Lung (tissue), 12 donors: ENCODE measurements around the gene HBG1. TPM values are rescaled to one million over a fixed set of nuclear protein-coding genes. Genes with fewer than 3 reads are reported as not detected.

ENCODE experiments used
- ATAC-seq: fragments of 200-7000 bp; cut with Tn5 transposase; one replicate; pipeline ENCODE4 v1.9.1; 2020; ENCODE audit warnings: moderate number of reproducible peaks; ENCODE audit not compliant: insufficient read depth, low FRiP score
- DNase-seq, 3 donors: peaks; one replicate each; pipeline ENCODE4 v3.0.0-alpha.2; 2013 to 2017
- H3K27ac ChIP-seq, 2 donors: one replicate each; pipeline ENCODE4 v1.5.1; 2013; ENCODE audit warnings: mild to moderate bottlenecking in 2 of 2, moderate library complexity in 2 of 2, control low read depth in 1 of 2, inconsistent platforms in 1 of 2, low read depth in 1 of 2, low read length in 1 of 2
- H3K27me3 ChIP-seq, 3 donors: one replicate each; pipeline ENCODE4 v1.5.1; 2013; ENCODE audit warnings: low read length in 2 of 3; ENCODE audit not compliant: control insufficient read depth in 3 of 3, insufficient read depth in 3 of 3
- H3K36me3 ChIP-seq, 4 donors: one replicate each; pipeline ENCODE4 v1.5.1; 2013; ENCODE audit warnings: low read length in 4 of 4, mild to moderate bottlenecking in 1 of 4, moderate library complexity in 1 of 4; ENCODE audit not compliant: control insufficient read depth in 4 of 4, insufficient read depth in 4 of 4
- H3K4me1 ChIP-seq, 5 donors: one replicate each; pipeline ENCODE4 v1.5.1; 2013; ENCODE audit warnings: low read length in 5 of 5, mild to moderate bottlenecking in 2 of 5, moderate library complexity in 1 of 5; ENCODE audit not compliant: control insufficient read depth in 5 of 5, insufficient read depth in 5 of 5
- H3K4me3 ChIP-seq: one replicate; pipeline ENCODE4 v1.5.1; 2013; ENCODE audit warnings: mild to moderate bottlenecking, control low read depth, moderate library complexity
- H3K9ac ChIP-seq, 2 donors: one replicate each; pipeline ENCODE4 v1.5.1; 2013; ENCODE audit warnings: low read length in 2 of 2, control low read depth in 1 of 2; ENCODE audit not compliant: insufficient read depth in 1 of 2
- H3K9me3 ChIP-seq, 4 donors: one replicate each; pipeline ENCODE4 v1.5.1; 2013; ENCODE audit warnings: low read length in 3 of 4, mild to moderate bottlenecking in 1 of 4, moderate library complexity in 1 of 4; ENCODE audit not compliant: control insufficient read depth in 4 of 4, insufficient read depth in 3 of 4
- CTCF ChIP-seq: IDR thresholded peaks from 2 replicates; pipeline ENCODE4 v1.5.1; 2012; ENCODE audit warnings: mild to moderate bottlenecking; ENCODE audit errors: control extremely low read depth, extremely low read depth
- WGBS, 2 donors: extraction: QIAGEN DNeasy Blood & Tissue Kit; methylation state at CpG; one replicate each; pipeline ENCODE4 v1.1.7; 2013; 5-methylcytosine and 5-hydroxymethylcytosine counted together
- polyA plus RNA-seq, 2 donors: library from polyadenylated mRNA; stranded (reverse); fragments of 200-250 nt; gene quantifications; one replicate each; pipeline ENCODE4 v1.2.1, GENCODE V29; 2013
- total RNA-seq, 2 donors: library from RNA; depleted of rRNA in 1 of 2; stranded (reverse); fragments of >200 nt in 1 of 2; gene quantifications; one replicate each; pipeline ENCODE4 v1.2.1, GENCODE V29; 2014 to 2021
- donor health status: control.
- donor health status: control.
- donor health status: Bipolar disorder and iron deficiency.
- donor health status: healthy.
- donor health status: DM: yes; HTN: yes; CAD: no.

Gene HBG1
- total and polyA plus RNA-seq, 4 donors: 0.56 to 60.9 (median 1.6) TPM; not detected in 1

DNA sequence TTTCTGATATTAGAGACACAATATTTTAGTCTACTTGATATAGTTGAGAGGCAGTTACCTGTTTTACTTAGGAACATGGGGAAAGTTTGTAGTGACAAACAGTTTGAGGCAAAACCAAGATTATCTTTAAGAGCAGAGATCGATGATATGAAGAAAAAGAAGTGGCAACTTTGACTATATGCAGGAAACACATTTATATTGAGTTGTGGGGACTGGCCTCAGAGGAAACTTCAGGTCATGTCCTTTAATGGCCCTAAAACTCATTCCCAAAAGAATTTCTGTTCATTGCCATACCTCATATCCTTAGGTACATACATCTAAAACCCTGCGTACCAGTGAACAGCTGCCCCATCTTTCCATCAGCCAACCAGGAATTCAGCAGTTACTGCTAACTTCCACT is 4.5 kb downstream of the HBG1 start:
- Histone ChIP-seq H3K27ac (no peak overlapping the region), H3K36me3 (no peaks in the 10 kb centered on the region)
- 66 to 76% methylated on average over 2 of the region's 2 CpGs for WGBS, 2 donors

GRCh38 chr11:5243816-5244180 is 5.9 kb downstream of the HBG1 start:
- Histone ChIP-seq H3K9me3 (no peaks in the 10 kb centered on the region), H3K27ac (no peak overlapping the region), H3K4me3 (no peak overlapping the region), H3K27me3 (peaks cover 0 to 4% (median 0%) of the 10 kb centered on the region in 3 donors), H3K9ac (no peak overlapping the region), H3K4me1 (no peaks in the 10 kb centered on the region), H3K36me3 (no peaks in the 10 kb centered on the region)
- 80 to 90% methylated on average over 4 of the region's 4 CpGs for WGBS, 2 donors
- no peak for ATAC-seq
- DNase-seq: no peak
- TF ChIP-seq CTCF: no peak

More for the DNA sequence above, 4.5 kb downstream of the HBG1 start:
- Histone ChIP-seq H3K9me3 (no peaks in the 10 kb centered on the region), H3K27me3 (peaks cover 0 to 4% (median 0%) of the 10 kb centered on the region in 3 donors), H3K4me1 (no peaks in the 10 kb centered on the region), H3K9ac (no peak overlapping the region), H3K4me3 (no peak overlapping the region)
- TF ChIP-seq CTCF: no peak
- DNase-seq (no peak), ATAC-seq (no peak)

- Histone ChIP-seq H3K9me3 (no peaks in the 10 kb centered on the region), H3K4me1 (no peaks in the 10 kb centered on the region), H3K4me3 (no peak overlapping the region), H3K27me3 (peaks cover 0 to 4% (median 0%) of the 10 kb centered on the region in 3 donors), H3K9ac (no peak overlapping the region), H3K36me3 (no peaks in the 10 kb centered on the region), H3K27ac (no peak overlapping the region)
- no peak for TF ChIP-seq CTCF
- WGBS, 2 donors: 70 to 75% methylated on average over 7 of the region's 7 CpGs
- no peak for ATAC-seq
- no peak for DNase-seq
Observed at GRCh38 chr11:5242933-5243815, 6.5 kb downstream of the HBG1 start.
